Sciatic nerve (tissue), 2 donors: ENCODE measurements around the gene OR3A2. TPM values are rescaled to one million over a fixed set of nuclear protein-coding genes. Genes with fewer than 3 reads are reported as not detected.
"Not testable (repeated sequence)": the region's sequence is repeated elsewhere in the genome, so short reads cannot be mapped to it uniquely, and the experiment has no call there.

Source experiments
- ATAC-seq: fragments of 200-7000 bp; cut with Tn5 transposase; one replicate; pipeline ENCODE4 v1.9.1; 2020; ENCODE audit warnings: mild to moderate bottlenecking, moderate library complexity
- DNase-seq: peaks from one replicate; pipeline ENCODE4 v3.0.0-alpha.2; 2020; ENCODE audit warnings: low spot score
- intact Hi-C: fragments of 100-400 bp; cut with DNase I; formaldehyde crosslinking; loops from one replicate; pipeline ENCODE4 v1.14.2; 2022
- total RNA-seq: library from RNA; stranded (reverse); fragmentation: NEBNext Ultra II Directional; extraction: Animal tissue kit (Norgen Biotek cat#: 25700); gene quantifications from one replicate; pipeline ENCODE4 v1.2.1, GENCODE V29; 2021
- donor health status: DM: no; HTN: no; CAD: no.
- donor health status: DM: no; HTN: no; CAD: no.

OR3A2 gene
- 0.67 TPM for total RNA-seq

DNA sequence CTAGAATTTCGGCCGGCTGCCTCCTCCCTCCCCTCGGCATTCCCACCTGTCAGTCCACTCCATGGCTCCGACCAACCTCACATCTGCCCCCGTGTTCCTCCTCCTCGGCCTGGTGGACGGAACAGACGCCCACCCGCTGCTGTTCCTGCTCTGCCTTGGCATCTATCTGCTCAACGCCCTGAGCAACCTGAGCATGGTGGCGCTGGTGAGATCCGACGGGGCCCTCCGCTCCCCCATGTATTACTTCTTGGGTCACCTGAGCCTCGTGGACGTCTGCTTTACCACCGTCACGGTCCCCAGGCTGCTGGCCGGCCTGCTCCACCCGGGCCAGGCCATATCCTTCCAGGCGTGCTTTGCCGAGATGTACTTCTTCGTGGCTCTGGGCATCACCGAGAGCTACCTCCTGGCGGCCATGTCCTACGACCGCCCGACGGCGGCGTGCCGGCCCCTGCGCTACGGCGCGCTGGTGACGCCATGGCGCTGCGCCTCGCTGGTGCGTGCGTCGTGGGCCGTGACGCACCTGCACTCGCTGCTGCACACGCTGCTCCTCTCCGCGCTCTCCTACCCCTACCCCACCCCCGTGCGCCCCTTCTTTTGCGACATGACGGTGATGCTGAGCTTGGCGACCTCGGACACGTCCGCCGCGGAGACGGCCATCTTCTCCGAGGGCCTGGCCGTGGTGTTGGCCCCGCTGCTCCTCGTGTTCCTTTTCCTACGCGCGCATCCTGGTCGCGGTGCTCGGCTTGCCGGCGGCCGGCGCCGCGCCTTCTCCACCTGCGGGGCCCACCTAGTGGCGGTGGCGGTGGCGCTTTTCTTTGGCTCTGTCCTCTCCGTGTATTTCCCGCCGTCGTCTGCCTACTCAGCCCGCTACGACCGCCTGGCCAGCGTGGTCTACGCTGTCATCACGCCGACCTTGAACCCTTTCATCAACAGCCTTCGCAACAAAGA is at the start of gene OR3A2:
Gene OR3A2 (minus strand): TSS at position 440 of the 948 bp plus-strand sequence.
- no peak for ATAC-seq
- DNase-seq = no peak
- intact Hi-C loops = no loop called here

DNA sequence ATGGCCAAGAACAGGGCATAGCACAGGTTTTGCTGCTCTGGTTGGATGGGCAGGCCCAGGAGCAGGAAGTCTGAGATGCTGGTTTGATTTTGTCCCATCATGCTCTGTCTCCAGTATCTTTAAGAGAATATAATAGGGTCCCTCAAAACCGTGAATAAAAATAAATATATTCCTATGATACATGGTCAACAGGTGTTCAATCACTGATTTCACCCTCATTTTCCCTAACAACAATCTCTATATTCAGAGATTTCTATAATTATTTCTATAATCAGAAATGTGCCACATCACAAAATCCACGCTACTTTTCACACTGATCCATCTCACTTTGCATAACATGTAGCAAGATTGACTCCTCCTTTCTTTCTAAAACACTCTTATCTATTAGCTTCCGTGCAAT is 47.6 kb upstream of the OR3A2 start, which contains the start of gene OR1E2:
Gene OR1E2 (minus strand): TSS at position 101 of the 400 bp plus-strand sequence. CDS start 0 bp downstream, at position 101.
- DNase-seq = no peak
- intact Hi-C loops = no loop called here
- ATAC-seq = no peak

DNA sequence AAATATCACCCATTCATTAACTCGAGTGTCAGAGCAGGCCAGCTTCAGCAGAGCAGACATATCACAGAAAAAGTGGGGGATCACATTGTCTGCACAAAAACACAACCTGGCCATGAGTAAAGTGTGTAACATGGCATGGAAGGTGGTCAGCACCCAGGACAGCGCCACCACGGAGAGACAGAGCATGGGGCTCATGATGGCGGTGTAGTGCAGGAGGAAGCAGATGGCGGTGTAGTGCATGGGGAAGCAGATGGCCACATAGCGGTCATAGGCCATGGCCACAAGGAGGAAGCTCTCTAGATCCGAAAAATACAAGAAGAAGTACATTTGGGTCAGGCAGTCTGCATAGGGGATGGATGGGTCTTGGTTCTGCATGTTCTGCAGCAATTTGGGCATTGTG is 47.1 kb upstream of the OR3A2 start:
- DNase-seq, intact Hi-C loops, ATAC-seq: not testable (repeated sequence)

DNA sequence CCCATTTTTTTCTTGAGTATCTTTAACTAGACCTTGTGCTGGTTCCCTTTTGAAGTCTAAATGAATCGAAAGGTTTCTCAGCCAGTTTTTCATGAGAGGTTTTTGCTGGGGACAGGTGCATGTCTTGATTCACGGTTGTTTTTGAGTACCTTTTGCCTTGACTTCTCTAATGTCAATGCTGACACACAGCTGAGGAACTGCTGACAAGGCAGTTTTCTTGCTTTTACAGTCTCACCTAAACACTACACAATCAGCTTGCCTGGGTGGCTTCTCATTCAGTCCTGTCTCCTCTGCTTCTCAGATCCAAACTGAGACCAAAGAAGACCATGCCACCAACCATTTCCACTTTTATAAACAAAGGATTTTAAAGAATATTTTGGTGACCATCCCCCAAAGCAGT is 32.1 kb upstream of the OR3A2 start:
- no peak for DNase-seq
- no peak for ATAC-seq
- intact Hi-C loops = no loop called here

DNA sequence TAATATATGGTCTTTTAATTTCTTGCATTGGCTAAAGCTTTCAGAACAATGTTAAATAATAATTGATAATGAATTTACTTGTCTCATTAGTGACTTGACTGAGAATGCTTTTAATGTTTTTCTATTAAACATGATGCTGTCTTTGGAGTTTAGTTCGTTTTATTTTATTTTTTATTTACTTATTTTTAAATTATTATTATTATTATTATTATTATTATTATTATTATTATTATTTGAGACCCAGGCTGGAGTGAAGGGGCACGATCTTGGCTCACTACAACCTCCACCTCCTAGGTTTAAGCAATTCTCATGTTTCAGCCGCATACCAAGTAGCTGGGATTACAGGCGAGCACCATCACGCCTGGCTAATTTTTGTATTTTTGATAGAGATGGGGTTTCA is 29.5 kb upstream of the OR3A2 start:
- intact Hi-C loops = no loop called here
- DNase-seq (no peak), ATAC-seq (no peak)

DNA sequence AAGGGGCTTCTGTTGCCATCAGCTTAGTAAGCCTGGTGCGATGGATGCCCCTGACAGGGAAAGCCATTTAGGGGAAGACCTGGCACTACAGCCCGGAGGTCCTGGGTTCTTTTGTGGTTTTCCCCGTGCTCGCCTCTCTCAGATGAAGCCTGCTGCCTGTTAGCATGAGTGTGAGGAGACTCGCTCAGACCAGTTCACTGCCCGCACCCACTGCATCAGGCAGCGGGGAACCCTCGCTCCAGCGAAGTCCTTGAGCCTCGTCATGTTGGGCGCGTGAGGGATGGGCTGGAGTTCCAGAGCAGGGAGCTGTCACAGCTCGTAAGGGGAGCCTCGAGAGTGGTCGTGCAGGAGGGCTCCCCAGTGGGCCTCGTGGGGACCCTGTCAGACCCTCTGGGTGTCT is 26.1 kb upstream of the OR3A2 start:
- intact Hi-C loops, ATAC-seq: not testable (repeated sequence)

DNA sequence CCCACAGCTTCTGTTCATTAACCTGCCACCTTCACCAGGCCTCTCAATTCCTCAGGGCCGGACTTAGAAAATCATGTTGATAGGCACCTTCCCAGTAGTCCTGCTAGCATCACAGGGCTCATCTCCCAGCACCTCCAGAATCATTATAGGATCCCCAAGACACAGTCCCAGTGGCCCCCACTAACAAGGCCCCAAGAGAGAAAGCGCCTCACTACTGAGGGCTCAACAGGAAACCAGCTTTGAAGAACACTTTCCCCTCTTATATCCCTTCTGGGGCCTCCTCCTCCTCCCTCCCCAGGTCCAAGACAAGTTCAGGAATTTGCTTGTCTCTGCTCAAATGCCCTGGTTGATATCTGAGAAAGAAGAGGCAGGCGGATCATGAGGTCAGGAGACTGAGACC is 25.0 kb upstream of the OR3A2 start, which contains the start of gene OR3A3:
Gene OR3A3 (plus strand): TSS at position 301 of the 400 bp plus-strand sequence.
- DNase-seq (no peak), ATAC-seq (no peak)
- intact Hi-C loops = no loop called here

More for the DNA sequence above, 26.1 kb upstream of the OR3A2 start:
- not testable (repeated sequence) for DNase-seq

DNA sequence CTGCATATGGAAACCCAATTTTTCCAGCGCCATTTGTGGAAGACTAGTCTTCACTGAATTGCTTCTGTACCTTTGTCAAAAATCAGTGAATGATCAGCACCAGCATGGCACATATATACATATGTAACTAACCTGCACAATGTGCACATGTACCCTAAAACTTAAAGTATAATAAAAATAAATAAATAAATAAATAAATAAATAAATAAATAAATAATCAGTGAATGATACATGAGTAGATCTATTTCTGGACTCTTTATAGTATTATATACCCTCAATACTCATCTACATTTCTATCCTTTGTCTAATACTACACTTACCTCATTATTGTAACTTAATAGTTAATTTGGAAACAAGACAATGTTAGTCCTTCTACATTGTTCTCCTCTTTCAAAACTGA is 17.7 kb upstream of the OR3A2 start:
- intact Hi-C loops, ATAC-seq, DNase-seq: not testable (repeated sequence)

DNA sequence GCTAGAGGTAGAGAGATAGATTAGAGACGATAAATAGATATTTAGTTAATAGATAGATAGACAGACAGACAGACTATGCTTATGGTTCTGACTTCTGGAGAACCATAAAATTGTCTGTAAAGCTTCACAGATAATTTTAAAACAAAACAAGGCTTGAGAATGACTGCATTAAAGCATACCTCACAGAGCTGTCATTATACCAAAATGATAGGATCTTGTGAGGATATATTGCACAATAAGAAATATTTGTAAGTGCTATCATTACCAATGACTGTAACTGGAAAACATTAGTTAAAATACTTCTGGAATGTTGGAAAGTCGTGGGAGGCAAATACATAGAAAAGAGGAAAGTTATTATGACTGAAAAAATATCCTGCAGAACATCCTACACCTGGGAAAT is 15.7 kb upstream of the OR3A2 start:
- DNase-seq (no peak), ATAC-seq (no peak)
- intact Hi-C loops = no loop called here

DNA sequence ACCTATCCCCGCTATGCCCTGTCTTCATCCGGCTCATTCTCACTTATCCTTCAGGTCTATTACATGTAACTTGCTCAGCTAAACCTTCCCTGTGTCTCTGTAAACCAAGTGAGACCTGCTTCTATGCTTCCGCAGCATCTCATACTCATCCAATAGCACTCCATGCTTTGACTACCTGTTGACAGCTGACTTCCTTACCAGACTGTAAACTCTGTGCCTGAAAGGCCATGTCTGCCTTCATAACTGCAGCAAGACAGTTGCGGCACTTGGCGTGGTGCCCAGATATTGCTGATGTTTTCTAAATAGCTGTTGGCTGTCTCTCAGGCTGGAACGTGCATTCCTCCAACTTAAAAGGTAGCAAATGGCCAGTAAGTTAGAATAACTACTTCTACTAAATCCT is 13.9 kb upstream of the OR3A2 start:
- ATAC-seq = no peak
- no peak for DNase-seq
- intact Hi-C loops = no loop called here

DNA sequence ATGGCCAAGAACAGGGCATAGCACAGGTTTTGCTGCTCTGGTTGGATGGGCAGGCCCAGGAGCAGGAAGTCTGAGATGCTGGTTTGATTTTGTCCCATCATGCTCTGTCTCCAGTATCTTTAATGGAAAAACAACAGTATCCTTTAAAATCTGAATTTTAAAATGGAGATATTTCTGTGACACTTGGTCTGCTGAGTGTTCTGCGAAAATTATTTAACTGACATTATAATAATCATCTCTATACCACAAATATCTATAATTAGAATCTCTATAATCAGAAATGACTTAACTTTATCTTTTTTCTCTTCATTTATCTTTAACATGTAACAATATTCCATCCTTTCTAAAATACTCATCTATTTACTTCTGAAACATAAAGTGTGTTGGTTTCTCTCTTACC is 12.2 kb upstream of the OR3A2 start, which contains the start of gene OR1E1:
Gene OR1E1 (minus strand): TSS at position 101 of the 400 bp plus-strand sequence. CDS start 0 bp downstream, at position 101.
- no peak for DNase-seq
- no peak for ATAC-seq
- intact Hi-C loops = no loop called here

DNA sequence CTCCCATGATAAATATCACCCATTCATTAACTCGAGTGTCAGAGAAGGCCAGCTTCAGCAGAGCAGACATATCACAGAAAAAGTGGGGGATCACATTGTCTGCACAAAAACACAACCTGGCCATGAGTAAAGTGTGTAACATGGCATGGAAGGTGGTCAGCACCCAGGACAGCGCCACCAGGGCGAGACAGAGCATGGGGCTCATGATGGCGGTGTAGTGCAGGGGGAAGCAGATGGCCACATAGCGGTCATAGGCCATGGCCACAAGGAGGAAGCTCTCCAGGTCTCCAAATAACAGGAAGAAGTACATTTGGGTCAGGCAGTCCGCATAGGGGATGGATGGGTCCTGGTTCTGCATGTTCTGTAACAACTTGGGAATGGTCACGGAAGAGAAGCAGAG is 11.7 kb upstream of the OR3A2 start:
- intact Hi-C loops, ATAC-seq, DNase-seq: not testable (repeated sequence)

DNA sequence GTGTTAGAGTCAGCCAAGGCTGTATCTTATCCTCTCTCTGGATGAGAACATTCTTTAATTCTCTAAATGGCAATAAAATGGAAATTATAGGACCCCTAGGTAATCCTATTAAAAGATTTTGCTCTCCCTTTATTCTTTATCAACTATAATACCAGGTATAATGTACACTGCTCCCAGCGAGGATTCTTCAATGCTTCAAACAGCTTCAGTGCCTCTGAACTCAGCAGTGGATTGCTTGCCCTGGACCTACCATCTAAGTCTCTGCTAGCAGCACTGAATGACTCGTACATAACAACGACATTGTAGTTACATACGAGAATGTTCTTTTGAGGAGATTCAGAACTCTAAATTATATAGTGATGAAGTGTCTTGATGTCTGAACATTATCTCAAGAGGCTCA is 3.7 kb upstream of the OR3A2 start:
- DNase-seq (no peak), ATAC-seq (no peak)
- intact Hi-C loops = no loop called here

DNA sequence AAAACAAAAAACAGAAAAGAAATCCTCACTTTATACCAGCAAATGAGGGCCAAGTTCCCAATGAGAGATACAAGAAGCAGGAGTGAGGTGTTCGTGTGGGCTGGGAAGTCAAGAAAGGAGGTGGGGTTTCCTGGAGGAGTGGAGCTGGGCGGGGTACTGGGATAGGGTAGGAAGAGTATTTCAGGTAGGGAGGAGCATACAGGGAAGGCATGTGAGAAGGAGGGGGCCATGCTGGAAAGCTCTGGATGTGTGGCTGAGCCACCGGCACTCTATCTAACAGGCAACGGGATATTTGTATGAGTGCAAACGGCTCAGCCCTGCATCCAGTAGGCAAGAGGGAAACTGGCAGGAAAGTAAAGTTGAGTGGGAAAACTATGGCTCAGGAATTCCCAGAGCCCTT is 4.2 kb downstream of the OR3A2 start:
- ATAC-seq = no peak
- intact Hi-C loops = no loop called here
- DNase-seq = no peak

DNA sequence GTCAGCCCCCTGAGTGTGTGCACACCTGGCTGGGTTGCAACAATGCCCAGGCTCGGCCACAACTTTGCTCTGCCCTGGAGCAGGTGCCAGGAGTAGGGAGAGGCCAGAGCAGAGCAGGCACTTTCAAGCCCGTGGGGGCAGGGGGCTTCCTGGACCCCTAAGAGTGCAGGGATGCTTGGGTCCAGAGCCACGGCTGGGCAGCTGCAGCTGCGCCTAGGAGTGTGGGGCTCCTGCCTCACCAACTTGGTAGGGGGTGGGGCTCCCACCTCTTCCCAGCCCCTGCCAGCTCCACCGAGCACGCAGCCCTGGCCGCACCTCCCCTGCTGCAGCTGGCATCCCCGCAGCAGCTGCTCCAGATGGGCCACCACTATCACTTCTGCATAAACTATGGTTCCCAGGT is 7.8 kb downstream of the OR3A2 start:
- no peak for ATAC-seq
- DNase-seq = no peak
- intact Hi-C loops = no loop called here

DNA sequence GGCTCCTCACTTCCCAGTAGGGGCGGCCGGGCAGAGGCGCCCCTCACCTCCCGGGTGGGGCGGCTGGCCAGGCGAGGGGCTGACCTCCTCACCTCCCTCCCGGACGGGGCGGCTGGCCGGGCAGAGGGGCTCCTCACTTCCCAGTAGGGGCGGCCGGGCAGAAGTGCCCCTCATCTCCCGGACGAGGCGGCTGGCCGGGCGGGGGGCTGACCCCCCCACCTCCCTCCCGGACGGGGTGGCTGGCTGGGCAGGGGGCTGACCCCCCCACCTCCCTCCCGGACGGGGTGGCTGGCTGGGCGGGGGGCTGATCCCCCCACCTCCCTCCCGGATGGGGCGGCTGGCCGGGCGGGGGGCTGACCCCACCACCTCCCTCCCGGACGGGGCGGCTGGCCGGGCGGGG is 14.9 kb downstream of the OR3A2 start:
- intact Hi-C loops, DNase-seq, ATAC-seq: not testable (repeated sequence)

DNA sequence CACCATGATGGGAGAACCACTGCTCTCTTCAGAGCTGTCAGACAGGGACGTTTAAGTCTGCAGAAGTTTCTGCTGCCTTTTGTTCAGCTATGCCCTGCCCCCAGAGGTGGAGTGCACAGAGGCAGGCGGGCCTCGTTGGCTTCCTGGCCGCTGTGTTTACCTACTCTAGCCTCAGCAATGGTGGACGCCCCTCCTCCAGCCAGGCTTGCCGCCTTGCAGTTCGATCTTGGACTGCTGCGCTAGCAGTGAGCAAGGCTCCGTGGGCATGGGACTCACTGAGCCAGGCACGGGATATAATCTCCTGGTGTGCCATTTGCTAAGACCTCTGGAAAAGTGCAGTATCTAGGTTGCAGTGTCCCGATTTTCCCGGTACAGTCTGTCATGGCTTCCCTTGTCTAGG is 43.3 kb downstream of the OR3A2 start:
- intact Hi-C loops, DNase-seq, ATAC-seq: not testable (repeated sequence)

DNA sequence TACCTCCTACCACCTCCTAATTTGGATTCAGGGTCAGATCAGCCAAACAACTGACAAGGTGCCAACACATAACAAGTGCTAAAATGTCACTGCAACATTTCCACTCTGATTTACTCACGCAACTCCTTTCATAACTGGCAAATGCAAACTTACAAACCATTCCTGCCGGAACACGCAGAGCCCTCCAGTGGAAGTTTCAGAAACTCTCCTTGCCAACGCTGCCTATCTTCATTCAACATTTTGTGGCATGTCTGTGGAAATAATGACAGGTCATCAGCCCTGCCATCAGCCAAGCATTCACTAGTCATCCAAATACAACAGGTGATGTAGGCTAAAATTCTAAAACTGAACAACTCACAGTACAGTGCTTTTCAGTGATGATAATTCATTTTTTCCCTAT is 50.2 kb downstream of the OR3A2 start:
- ATAC-seq (no peak), DNase-seq (no peak)
- intact Hi-C loops = no loop called here

DNA sequence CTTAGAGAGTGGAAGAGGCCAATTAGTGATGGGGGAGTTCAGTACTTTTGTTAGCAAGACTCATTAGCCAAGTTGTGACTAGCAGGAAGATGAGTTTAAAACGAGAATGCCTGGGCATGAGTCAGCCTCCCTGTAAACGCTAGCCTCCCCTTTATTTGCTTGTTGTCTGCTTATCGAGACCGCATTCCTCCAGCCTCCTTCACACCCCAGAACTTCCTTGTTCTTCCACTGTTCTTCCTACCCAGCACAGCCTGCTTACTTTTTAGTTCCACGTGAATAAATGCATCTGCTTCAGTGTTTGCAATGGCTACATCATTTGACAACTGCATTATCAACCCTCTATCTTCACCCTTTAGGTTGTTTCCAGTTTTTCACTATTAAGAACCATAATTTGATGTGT is 67.8 kb downstream of the OR3A2 start:
- intact Hi-C loops = no loop called here
- no peak for DNase-seq
- ATAC-seq = no peak

DNA sequence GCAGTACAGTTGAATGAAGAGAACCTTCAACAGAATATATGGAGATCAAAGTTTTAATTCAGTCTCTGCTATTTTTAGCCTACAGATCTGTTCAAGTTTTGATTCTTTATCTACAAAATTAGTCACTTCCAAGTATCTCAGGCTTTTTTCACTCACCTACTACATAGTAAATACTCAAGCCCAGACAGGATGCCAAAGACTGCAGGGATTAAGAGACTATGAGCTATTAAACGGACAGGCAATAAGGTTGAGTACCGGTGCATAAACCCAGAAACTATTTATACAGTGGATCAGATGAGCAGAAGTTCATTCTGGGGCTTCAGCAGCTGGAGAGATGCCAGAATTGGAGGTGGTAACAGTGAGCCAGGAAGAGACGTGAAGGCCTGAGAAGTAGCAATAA is 69.3 kb downstream of the OR3A2 start:
- intact Hi-C loops = no loop called here
- DNase-seq = no peak
- no peak for ATAC-seq
